DND-41 (cell line): ENCODE measurements around the gene ZNF540.

ENCODE experiments used
- ATAC-seq: fragments of 200-7000 bp; cut with Tn5 transposase; 3 replicates; pipeline ENCODE4 v1.9.1; 2021; ENCODE audit warnings: low read depth; ENCODE audit not compliant: insufficient read depth
- DNase-seq: peaks from one replicate; pipeline ENCODE4 v3.0.0-alpha.2; 2020
- H2AFZ ChIP-seq: 2 replicates; pipeline ENCODE4 v1.6.0; 2012; ENCODE audit warnings: low read depth, low read length
- H3K27ac ChIP-seq: 2 replicates; pipeline ENCODE4 v1.5.1; 2012; ENCODE audit warnings: low read length, inconsistent platforms
- H3K27me3 ChIP-seq: fragments of 200-600 bp; sonication (generic); 2 replicates; pipeline ENCODE4 v1.6.0; 2012; ENCODE audit warnings: low read length, mild to moderate bottlenecking, inconsistent platforms; ENCODE audit not compliant: insufficient read depth, poor library complexity
- H3K36me3 ChIP-seq: 2 replicates; pipeline ENCODE4 v1.5.1; 2012; ENCODE audit warnings: low read length, inconsistent platforms; ENCODE audit not compliant: insufficient read depth
- H3K4me1 ChIP-seq: 2 replicates; pipeline ENCODE4 v1.5.1; 2012; ENCODE audit warnings: mild to moderate bottlenecking, low read length; ENCODE audit not compliant: insufficient read depth
- H3K4me2 ChIP-seq: 2 replicates; pipeline ENCODE4 v1.6.0; 2012; ENCODE audit warnings: mild to moderate bottlenecking, moderate library complexity, low read length, inconsistent platforms; ENCODE audit not compliant: insufficient read depth
- H3K4me3 ChIP-seq, 2 experiments: fragments of 200-600 bp in 1 of 2; shearing (Covaris generic) in 1 of 2; 2 replicates each; pipeline ENCODE4 v1.5.1; 2012 to 2016; ENCODE audit warnings: inconsistent platforms in 2 of 2, low read length in 2 of 2, mild to moderate bottlenecking in 2 of 2, low read depth in 1 of 2, moderate library complexity in 1 of 2
- H3K79me2 ChIP-seq: 2 replicates; pipeline ENCODE4 v1.6.0; 2012; ENCODE audit warnings: low read length, inconsistent platforms; ENCODE audit not compliant: insufficient read depth
- H3K9ac ChIP-seq: 2 replicates; pipeline ENCODE4 v1.6.0; 2012; ENCODE audit warnings: low read depth, mild to moderate bottlenecking, inconsistent platforms, low read length, moderate library complexity
- H3K9me3 ChIP-seq: 2 replicates; pipeline ENCODE4 v1.5.1; 2012; ENCODE audit warnings: low read length, moderate library complexity, mild to moderate bottlenecking, inconsistent platforms; ENCODE audit not compliant: insufficient read depth, severe bottlenecking
- H4K20me1 ChIP-seq: 2 replicates; pipeline ENCODE4 v1.6.0; 2012; ENCODE audit warnings: low read length; ENCODE audit not compliant: insufficient read depth
- EZH2 ChIP-seq: IDR thresholded peaks from 3 replicates; pipeline ENCODE4 v1.6.1; 2012; ENCODE audit warnings: borderline replicate concordance, low read depth, mild to moderate bottlenecking, moderate library complexity, low read length, inconsistent platforms; ENCODE audit not compliant: severe bottlenecking
- TF ChIP-seq, protein P1 (sequence below): IDR thresholded peaks from 2 replicates; pipeline ENCODE4 v1.5.1; 2012; ENCODE audit warnings: borderline replicate concordance, low read length, moderate library complexity, mild to moderate bottlenecking; ENCODE audit not compliant: poor library complexity, severe bottlenecking; ENCODE audit errors: extremely low read depth

Gene ZNF540

DNA sequence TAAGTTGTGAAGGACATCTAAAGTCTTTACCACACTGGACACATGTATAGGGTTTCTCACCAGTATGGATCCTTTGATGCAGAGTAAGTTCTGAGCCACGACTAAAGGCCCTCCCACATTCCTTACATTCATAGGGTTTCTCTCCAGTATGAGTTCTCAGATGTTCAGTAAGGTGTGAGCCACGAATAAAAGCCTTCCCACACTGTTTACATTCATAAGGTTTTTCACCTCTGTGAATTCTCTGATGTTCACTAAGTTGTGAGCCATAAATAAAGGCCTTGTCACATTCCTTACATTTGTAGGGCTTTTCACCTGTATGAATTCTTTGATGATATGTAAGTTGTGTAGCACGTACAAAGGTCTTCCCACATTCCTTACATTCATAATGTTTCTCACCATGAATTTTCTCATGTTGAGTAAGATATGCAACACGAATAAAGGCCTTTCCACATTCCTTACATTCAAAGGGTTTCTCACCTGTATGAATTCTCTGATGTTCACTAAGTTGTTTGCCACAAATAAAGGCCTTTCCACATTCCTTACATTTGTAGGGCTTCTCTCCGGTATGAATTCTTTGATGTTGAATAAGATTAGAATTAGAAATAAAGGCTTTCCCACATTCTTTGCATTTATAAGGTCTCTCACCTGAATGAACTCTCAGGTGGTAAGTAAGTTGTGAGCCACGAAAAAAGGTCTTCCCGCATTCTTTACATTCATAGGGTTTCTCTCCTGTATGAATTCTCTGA is 29.9 kb upstream of the ZNF540 start:
- Histone ChIP-seq H4K20me1 (no peaks in the 10 kb centered on the region), H3K9me3 (peaks cover 84% of the 10 kb centered on the region), H3K4me1 (no peaks in the 10 kb centered on the region), H3K4me3 (no peak overlapping the region), H3K4me2 (no peak overlapping the region), H2AFZ (no peak overlapping the region), H3K27me3 (no peaks in the 10 kb centered on the region), H3K9ac (no peak overlapping the region), H3K79me2 (no peaks in the 10 kb centered on the region; the same call in 1 of the 2 replicates), H3K27ac (no peak overlapping the region), H3K36me3 (peaks cover 40% of the 10 kb centered on the region)
- DNase-seq (no peak), ATAC-seq (no peak)
- TF ChIP-seq EZH2, result no peak
- TF ChIP-seq, protein P1, sequence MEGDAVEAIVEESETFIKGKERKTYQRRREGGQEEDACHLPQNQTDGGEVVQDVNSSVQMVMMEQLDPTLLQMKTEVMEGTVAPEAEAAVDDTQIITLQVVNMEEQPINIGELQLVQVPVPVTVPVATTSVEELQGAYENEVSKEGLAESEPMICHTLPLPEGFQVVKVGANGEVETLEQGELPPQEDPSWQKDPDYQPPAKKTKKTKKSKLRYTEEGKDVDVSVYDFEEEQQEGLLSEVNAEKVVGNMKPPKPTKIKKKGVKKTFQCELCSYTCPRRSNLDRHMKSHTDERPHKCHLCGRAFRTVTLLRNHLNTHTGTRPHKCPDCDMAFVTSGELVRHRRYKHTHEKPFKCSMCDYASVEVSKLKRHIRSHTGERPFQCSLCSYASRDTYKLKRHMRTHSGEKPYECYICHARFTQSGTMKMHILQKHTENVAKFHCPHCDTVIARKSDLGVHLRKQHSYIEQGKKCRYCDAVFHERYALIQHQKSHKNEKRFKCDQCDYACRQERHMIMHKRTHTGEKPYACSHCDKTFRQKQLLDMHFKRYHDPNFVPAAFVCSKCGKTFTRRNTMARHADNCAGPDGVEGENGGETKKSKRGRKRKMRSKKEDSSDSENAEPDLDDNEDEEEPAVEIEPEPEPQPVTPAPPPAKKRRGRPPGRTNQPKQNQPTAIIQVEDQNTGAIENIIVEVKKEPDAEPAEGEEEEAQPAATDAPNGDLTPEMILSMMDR, result no peak

DNA sequence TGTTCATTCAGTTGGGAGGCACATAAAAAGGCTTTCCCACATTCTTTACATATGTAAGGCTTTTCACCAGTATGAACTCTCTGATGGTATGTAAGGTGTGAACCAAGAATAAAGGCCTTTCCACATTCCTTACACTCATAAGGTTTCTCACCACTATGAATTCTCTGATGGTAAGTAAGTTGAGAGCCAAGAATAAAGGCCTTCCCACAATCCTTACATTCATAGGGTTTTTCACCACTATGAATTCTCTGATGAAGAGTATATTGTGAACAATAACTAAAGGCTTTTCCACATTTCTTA is 29.4 kb upstream of the ZNF540 start:
- H3K79me2 ChIP-seq, result no peaks in the 10 kb centered on the region; the same call in 1 of the 2 replicates
- H3K9me3 ChIP-seq, result peaks cover 89% of the 10 kb centered on the region
- H3K27me3 ChIP-seq, result no peaks in the 10 kb centered on the region

DNA sequence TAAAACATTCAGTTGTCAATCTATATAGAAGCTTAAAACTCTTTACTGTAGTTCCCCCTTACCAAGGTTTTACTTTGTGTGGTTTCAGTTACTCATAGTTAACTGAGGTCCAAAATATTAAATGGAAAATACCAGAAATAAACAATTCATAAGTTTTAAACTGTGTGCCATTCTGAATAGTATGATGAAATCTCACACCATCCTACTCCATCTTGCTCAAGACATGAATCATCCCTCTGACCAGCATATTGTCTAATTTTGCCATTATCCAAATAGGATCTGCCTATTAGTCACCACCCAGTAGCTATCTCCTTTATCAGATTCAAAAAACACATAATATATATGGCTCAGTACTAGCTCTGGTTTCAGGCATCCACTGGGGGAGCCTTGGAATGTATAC is 22.5 kb upstream of the ZNF540 start:
- ATAC-seq (no peak), DNase-seq (no peak)
- Histone ChIP-seq H3K27ac (no peak overlapping the region), H4K20me1 (no peaks in the 10 kb centered on the region), H3K4me3 (no peak overlapping the region), H3K36me3 (peaks cover 27% of the 10 kb centered on the region), H2AFZ (no peak overlapping the region), H3K27me3 (no peaks in the 10 kb centered on the region), H3K9me3 (peaks cover 43% of the 10 kb centered on the region), H3K9ac (no peak overlapping the region), H3K4me1 (no peaks in the 10 kb centered on the region), H3K79me2 (peaks cover 5% of the 10 kb centered on the region; the same call in 1 of the 2 replicates), H3K4me2 (no peak overlapping the region)
- TF ChIP-seq, protein P1, result no peak
- TF ChIP-seq EZH2, result no peak

More for the DNA sequence above, 29.4 kb upstream of the ZNF540 start:
- no peaks in the 10 kb centered on the region for H3K4me1 ChIP-seq
- peaks cover 42% of the 10 kb centered on the region for H3K36me3 ChIP-seq
- H3K4me3 ChIP-seq, result no peak overlapping the region
- H3K9ac ChIP-seq, result no peak overlapping the region
- no peaks in the 10 kb centered on the region for H4K20me1 ChIP-seq
- H3K4me2 ChIP-seq, result no peak overlapping the region
- ATAC-seq (no peak), DNase-seq (no peak)
- TF ChIP-seq, protein P1, result no peak
- no peak for TF ChIP-seq EZH2
- no peak overlapping the region for H3K27ac ChIP-seq
- H2AFZ ChIP-seq, result no peak overlapping the region
